Activated CD8-positive, alpha-beta memory T cell treated with anti-CD3 and anti-CD28 coated beads, Interleukin-2, amount 50 U/mL, for 4 hours (primary cell): Measurements from ENCODE around the gene PTMS.

Experiments
- DNase-seq: peaks from one replicate; pipeline ENCODE4 v3.0.0-alpha.2; 2020

Gene PTMS

DNA sequence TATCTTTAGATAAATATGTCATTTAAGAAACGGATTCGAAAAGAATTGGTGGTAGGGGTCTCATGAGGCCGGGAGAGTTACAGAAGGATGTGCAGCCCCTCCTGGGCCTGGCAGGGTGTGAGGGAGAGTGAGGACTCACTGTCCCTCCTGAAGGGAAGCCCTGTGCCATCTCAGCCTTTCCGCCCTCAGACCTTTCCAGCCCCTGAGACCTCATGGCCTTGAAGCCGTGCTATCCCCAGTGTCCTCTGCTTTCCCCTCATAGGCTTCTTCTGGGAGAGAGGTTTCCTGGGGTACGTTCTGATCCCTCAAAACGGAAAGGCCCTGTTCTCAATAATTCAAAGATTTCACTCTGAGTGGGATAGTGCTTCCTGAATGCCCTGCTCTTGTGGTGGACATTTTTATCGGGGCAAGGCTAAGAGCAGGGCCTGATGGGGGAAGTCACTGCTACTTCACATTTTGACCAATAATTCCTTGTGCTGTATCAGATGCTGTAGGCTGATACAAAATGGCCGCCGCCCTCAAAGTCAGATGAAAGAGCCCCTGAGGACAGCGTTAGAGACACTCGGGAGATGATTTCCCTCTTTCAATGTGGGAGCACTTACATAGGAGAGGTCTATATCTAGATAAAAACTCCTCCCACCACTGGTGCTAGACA, 24.5 kb downstream of the PTMS start:
- no peak for DNase-seq

DNA sequence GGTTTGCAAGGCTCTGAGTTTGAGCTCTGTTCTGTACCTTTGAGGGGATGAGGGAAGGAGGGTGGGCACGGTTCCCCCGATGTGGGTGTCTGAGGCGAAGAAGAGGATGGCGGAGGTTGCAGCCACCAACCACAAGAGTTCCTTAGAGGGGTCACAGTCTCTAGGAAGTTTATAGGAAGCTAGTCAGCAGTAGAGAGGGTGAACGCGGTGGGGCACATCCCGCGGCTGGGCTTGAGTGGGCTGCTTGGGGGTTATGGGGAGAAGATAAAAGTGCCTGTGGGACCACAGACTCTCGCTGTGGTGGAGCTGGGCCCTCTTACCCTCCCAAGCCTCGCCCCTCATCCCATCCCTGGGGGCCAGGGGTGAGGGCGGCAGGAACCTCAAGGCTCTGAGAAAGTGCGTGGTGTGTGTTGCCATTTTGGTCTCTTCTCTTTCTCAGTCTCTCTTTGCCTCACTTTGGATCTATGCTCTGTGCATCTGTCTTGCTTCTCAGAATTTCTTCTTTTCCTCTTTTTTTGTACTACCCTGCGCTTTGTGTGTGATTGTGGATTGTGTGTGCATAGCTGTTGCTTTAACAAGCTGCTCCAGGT, 25.9 kb downstream of the PTMS start:
- DNase-seq: no peak

GRCh38 chr12:6792522-6793201, 26.5 kb downstream of the PTMS start:
- no peak for DNase-seq

- DNase-seq: no peak
Observed at GRCh38 chr12:6795088-6795487, 28.9 kb downstream of the PTMS start.

GRCh38 chr12:6796576-6796975, 30.4 kb downstream of the PTMS start:
- no peak for DNase-seq

DNA sequence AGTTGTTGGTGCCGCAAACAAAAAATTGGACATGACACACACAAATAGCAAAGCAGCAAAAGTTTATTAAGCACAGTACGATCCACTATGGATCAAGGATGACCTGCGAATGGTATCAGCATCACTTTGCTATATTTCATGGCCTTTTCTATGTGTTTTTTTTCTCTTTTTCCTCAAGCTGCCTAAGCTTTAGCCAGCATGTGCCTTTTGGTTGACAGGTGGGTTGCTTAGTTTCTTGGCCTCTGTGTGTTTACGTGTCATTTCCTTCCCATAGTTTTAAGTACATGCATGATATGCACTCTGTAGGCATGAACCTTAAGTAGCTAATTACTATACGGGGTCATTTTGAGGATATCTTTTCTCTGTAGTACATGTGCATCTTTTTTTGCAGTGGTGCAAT, 33.0 kb downstream of the PTMS start:
- no peak for DNase-seq

DNA sequence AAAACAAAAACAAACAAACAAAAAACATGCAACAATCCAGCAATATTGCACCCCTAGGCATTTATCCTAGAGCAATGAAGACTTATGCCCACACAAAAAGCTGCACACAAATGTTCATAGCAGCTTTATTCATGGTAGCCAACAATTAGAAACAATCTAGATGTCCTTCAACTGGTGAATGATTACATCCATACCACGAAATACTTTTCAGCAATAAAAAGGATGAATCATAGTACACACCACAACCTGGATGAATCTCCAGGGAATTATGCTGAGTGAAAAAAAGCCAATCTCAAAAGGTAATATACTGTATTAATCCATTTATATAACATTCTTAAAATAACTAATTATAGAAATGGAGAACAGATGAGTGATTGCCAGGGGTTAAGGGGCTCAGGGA, 41.0 kb downstream of the PTMS start:
- DNase-seq: no peak

GRCh38 chr12:6809056-6809455, 42.9 kb downstream of the PTMS start:
- DNase-seq: no peak

GRCh38 chr12:6810758-6811157, 44.6 kb downstream of the PTMS start:
- DNase-seq: no peak

DNA sequence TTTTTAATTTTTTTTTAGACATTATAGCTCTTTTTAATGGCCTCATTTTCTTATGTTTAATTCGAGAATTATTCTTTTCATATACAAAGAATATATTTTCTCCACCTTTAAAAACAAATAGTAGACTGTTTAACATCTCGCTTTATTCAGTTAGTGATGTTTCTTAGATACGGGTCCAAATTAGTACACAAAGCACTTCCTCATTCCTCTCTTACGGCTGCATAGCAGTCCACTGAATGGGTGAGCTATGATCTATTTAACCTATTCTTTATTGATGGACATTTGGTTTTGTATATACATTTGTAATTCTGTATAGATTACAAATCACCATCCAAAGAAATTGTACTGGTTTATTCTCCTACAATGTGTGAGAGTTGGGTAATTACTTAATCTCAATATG, 47.2 kb downstream of the PTMS start:
- no peak for DNase-seq

GRCh38 chr12:6816598-6816997, 50.4 kb downstream of the PTMS start:
- DNase-seq: no peak

GRCh38 chr12:6817098-6817497, 50.9 kb downstream of the PTMS start:
- DNase-seq: no peak

GRCh38 chr12:6817662-6818157, 51.5 kb downstream of the PTMS start:
- no peak for DNase-seq

DNA sequence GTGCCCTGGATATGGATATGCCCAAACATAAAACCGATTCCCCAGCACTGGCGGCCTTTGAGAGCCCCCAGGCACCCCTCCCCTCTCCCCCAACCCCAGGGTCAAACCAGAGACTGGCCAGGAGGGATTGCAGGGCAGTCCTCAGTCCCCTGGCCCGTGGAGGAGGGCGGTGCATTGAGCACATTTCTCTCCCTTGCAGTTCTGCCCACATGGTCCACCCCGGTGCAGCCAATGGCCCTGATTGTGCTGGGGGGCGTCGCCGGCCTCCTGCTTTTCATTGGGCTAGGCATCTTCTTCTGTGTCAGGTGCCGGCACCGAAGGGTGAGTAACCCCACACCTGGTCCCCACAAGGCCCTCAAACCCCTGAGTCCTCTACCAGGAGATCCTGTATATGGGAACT, 52.1 kb downstream of the PTMS start:
- DNase-seq: no peak

DNA sequence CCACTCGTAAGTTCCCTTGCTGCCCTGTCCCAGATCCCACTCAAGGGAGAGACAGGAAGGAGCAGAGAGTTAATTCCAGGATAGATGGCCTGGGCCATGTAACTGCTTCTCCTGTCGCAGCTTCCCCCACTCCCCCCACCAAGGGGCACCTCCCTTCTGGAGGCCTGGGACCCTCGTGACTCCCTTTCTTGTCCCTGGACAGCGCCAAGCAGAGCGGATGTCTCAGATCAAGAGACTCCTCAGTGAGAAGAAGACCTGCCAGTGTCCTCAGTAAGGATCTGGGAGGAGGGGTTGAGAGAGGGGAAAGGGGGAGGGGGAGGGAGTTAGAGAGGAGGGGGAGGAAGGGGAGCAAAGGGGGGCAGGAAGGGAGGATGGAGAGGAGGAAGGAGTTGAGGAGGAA, 52.5 kb downstream of the PTMS start:
- no peak for DNase-seq

DNA sequence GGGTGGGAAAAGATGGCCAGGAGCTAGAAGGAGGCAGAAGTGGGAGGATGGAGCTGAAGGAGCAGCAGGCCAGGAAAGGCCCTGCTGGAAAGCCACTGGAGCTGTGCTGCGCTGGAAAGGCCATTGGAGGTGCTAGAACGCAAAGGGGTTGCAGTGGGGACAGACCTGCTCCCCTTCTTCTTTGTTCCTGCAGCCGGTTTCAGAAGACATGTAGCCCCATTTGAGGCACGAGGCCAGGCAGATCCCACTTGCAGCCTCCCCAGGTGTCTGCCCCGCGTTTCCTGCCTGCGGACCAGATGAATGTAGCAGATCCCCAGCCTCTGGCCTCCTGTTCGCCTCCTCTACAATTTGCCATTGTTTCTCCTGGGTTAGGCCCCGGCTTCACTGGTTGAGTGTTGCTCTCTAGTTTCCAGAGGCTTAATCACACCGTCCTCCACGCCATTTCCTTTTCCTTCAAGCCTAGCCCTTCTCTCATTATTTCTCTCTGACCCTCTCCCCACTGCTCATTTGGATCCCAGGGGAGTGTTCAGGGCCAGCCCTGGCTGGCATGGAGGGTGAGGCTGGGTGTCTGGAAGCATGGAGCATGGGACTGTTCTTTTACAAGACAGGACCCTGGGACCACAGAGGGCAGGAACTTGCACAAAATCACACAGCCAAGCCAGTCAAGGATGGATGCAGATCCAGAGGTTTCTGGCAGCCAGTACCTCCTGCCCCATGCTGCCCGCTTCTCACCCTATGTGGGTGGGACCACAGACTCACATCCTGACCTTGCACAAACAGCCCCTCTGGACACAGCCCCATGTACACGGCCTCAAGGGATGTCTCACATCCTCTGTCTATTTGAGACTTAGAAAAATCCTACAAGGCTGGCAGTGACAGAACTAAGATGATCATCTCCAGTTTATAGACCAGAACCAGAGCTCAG, 53.2 kb downstream of the PTMS start:
- DNase-seq: no peak

- DNase-seq: no peak
Observed at GRCh38 chr12:6820166-6820565, 54.0 kb downstream of the PTMS start.
